ENCODE measurements around the gene CLRN2.

Gene CLRN2

DNA sequence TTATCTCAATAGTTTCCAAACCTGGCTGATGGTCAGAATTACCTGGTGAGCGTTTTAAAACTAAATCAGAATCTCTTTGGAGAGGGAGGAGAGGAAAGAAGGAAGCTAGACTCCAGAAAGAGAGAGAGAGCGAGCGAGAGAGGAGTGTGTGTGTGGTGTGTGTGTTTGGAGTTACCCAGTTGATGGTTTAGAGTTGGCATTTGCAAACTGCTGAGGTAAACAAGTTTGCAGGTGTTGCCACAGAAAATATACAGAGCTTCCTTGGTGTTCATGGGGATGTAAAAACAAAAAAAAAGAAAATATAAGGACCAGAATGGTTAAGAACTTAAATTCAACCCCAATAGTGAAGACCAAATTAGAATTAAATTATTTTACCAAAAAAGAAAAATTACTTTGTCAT lies 35.6 kb downstream of the CLRN2 start:
- no peak for DNase-seq (ENCODE audit: low spot score)
- TF ChIP-seq, protein P1, sequence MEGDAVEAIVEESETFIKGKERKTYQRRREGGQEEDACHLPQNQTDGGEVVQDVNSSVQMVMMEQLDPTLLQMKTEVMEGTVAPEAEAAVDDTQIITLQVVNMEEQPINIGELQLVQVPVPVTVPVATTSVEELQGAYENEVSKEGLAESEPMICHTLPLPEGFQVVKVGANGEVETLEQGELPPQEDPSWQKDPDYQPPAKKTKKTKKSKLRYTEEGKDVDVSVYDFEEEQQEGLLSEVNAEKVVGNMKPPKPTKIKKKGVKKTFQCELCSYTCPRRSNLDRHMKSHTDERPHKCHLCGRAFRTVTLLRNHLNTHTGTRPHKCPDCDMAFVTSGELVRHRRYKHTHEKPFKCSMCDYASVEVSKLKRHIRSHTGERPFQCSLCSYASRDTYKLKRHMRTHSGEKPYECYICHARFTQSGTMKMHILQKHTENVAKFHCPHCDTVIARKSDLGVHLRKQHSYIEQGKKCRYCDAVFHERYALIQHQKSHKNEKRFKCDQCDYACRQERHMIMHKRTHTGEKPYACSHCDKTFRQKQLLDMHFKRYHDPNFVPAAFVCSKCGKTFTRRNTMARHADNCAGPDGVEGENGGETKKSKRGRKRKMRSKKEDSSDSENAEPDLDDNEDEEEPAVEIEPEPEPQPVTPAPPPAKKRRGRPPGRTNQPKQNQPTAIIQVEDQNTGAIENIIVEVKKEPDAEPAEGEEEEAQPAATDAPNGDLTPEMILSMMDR (IDR thresholded peaks at IDR 0.05; ENCODE audit: borderline replicate concordance, control extremely low read depth, extremely low read depth, insufficient read depth, missing control alignments) = no peak
- in situ Hi-C loops (cut with MboI; ENCODE audit: low sequenced_read_pairs, unreplicated experiment) = loop anchor here (10.0 to 25.0 kb wide), 3 partner anchors 74 to 812 kb away; no protein-coding TSS in a partner anchor

DNA sequence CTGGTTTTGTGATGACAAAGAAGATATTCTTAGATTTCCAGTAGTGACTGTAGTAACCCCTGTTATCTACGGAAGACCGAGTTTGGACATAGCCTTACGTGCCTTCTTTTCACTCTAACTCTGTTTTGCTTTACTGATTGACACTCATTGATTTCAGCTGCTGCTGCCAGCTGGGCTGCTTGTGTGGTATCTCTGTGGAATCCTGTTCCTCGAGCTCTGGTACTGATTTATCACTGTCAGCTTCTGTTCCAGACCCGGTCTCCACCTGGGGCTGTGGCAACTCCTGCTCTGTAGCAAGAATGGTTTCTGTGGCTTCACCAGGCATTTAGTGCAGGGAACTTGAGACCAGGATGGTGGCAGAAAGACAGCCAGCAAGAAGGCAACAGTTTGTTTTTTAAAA lies 37.5 kb downstream of the CLRN2 start:
- TF ChIP-seq, protein P1 (IDR thresholded peaks at IDR 0.05; ENCODE audit: borderline replicate concordance, control extremely low read depth, extremely low read depth, insufficient read depth, missing control alignments) = no peak
- no peak for DNase-seq (ENCODE audit: low spot score)
- in situ Hi-C loops (cut with MboI; ENCODE audit: low sequenced_read_pairs, unreplicated experiment) = loop anchor here (10.0 to 25.0 kb wide), 3 partner anchors 72 to 810 kb away; no protein-coding TSS in a partner anchor

DNA sequence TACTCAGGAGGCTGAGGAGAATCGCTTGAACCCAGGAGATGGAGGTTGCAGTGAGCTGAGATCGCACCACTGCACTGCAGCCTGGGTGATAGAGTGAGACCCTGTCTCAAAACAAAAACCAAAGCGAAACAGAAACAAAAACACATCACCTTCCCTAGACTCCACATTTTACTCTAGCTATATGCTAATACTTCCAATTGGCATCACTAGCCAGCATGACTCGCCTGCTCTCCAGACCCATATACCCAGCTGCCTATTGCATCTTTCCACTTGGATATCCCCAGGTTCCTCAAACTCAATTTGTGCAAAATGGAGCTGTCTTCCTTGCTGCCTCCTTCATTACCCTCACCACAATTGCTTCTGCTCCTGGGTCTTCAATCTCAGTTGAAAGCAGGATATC lies 39.6 kb downstream of the CLRN2 start:
- DNase-seq (ENCODE audit: low spot score) = no peak
- TF ChIP-seq, protein P1 (IDR thresholded peaks at IDR 0.05; ENCODE audit: borderline replicate concordance, control extremely low read depth, extremely low read depth, insufficient read depth, missing control alignments) = no peak
- in situ Hi-C loops (cut with MboI; ENCODE audit: low sequenced_read_pairs, unreplicated experiment) = loop anchor here (10.0 to 25.0 kb wide), 3 partner anchors 70 to 808 kb away; no protein-coding TSS in a partner anchor

DNA sequence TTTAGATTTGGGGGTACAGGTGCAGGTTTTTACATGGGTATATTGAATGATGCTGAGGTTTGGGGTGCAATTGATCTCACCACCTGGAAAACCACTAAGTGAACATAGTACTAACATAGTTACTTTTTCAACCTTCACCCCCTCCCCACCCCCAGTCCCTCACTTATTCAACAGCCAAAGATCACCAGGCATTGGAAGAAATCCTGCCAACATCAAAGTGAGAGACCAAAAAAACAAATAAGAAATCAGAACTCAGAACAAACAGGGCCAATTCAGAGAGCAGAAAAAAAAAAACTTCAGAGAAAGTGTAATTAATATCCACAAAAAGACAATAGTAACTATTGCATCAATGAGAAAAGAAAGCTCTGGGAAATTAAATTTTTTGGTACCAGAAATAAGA lies 41.5 kb downstream of the CLRN2 start:
- in situ Hi-C loops (cut with MboI; ENCODE audit: low sequenced_read_pairs, unreplicated experiment) = loop anchor here (10.0 to 25.0 kb wide), 3 partner anchors 68 to 806 kb away; no protein-coding TSS in a partner anchor

DNA sequence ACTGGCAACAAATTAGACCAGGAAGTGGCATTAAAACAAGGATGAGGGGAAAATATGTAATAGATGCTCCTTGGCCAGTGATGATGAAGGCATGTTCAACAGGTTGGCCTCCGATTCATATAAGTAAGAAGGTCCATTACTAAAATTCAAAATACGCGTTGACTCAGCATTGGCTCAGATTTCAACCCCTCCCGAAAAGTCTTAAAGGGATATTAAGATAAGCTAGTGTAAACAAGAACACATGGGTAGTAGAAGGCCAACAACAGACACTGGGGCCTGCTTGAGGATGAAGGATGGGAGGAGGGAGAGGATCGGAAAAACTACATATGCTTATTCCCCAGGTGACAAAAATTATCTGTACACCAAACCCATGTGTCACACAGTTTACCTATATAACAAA lies 42.9 kb downstream of the CLRN2 start:
- in situ Hi-C loops (cut with MboI; ENCODE audit: low sequenced_read_pairs, unreplicated experiment) = loop anchor here (10.0 to 25.0 kb wide), 3 partner anchors 67 to 804 kb away; no protein-coding TSS in a partner anchor

More for the DNA sequence above, 41.5 kb downstream of the CLRN2 start:
- no peak for DNase-seq (ENCODE audit: low spot score)
- TF ChIP-seq, protein P1 (IDR thresholded peaks at IDR 0.05; ENCODE audit: borderline replicate concordance, control extremely low read depth, extremely low read depth, insufficient read depth, missing control alignments) = no peak

DNA sequence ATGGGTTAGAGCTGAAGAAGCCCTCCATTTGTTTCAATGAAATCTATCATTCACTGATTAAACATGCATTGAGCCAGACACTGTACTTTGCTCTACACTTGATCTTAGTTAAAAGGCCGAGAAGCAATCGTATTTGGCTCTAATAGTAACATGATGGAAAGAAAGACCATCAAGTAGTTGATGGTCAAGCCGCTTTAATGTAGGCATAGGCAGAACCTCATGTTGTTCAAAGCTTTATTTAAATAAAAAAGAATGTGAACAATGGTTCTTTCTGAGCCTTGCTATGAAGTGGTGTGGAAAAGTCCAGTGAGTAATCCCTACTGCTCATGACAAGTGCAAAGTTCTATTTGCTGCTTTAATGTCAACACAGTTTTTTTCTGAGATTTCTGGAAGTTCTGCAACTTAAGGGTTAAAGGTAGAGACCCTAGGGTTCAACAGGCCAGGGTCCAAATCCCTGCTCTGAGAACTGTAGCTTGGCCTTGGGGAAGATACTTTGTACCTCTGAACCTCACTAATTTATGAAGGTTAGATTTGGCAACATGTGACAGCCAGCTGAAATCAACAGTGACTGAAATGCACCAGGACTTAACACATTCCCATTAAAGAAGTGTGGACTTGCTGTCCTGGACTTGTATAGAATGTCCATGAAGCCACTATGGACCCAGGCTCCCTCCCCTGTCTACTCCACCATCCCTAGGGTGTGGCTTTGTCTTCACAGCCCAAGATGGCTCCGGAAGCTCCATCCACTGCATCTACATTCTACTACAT lies 44.2 kb downstream of the CLRN2 start:
- in situ Hi-C loops (cut with MboI; ENCODE audit: low sequenced_read_pairs, unreplicated experiment) = loop anchor here (10.0 to 25.0 kb wide), 3 partner anchors 66 to 803 kb away; no protein-coding TSS in a partner anchor
- no peak for DNase-seq (ENCODE audit: low spot score)
- TF ChIP-seq, protein P1 (IDR thresholded peaks at IDR 0.05; ENCODE audit: borderline replicate concordance, control extremely low read depth, extremely low read depth, insufficient read depth, missing control alignments) = no peak

More for the DNA sequence above, 42.9 kb downstream of the CLRN2 start:
- no peak for DNase-seq (ENCODE audit: low spot score)
- TF ChIP-seq, protein P1 (IDR thresholded peaks at IDR 0.05; ENCODE audit: borderline replicate concordance, control extremely low read depth, extremely low read depth, insufficient read depth, missing control alignments) = no peak
